ENCODE measurements around the gene EMP3. TPM values are rescaled to one million over a fixed set of nuclear protein-coding genes. Genes with fewer than 3 reads are reported as not detected.

Gene EMP3
- total RNA-seq, 2 experiments from 2014 or later, result 168 to 179 TPM

DNA sequence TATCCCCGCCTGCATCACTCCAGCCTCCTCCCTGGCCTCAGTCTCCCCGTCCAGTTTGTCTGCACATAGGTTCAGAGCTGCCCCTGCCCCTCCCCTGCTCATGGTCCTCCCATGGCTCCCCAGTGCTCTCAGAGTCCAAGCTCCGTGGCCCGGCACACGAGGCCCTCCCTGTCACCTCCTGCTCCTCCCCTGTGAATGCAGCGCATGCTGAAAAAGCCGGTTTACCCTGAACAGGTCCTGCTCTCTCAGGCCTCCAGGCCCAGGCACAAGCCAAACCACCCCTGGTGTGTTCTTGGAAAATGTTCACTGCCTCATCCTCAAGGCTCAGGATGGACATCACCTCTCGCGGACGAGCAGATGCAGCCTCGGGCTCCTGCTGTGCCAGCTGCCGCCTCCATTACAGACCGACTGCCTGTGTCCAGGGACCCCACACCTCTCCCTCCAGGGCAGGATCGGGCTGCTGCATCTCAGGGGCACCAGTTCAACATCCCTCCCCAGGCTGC, 13.0 kb downstream of the EMP3 start:
- no peak overlapping the region for H3K4me3 Mint-ChIP-seq

DNA sequence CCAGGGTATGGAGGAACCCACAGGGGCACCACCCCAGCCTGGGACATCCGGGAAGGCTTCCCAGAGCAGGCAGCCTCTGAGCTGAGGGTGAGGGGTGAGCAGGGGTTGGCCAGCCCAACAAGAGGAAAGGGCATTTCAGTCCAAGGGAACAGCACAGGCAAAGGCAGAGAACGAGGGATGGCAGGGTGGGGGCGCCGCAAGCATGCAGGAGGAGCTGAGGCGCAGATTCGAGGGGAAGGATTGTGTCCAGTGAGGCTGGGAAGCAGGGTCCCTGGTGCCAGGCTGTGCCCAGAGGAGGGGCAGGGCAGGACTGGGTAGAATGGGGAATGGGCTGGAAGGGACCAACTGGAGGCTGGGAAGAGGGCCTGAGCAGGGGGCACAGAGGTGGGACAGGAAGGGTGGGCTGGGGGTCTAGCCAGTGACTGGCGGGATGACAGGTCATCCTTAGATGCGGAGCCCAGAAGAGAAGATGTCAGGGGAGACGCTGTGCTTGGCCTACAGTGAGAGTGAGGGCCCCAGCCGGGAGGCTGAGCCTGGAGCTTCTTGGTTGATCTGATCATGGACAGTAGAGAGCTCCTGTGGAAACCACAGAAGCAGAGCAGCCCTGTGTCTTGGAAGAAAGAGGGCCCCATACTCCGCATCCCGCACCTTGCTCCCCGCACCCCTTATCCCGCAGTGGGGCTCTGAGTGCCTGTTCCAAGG, 13.6 kb downstream of the EMP3 start:
- POLR2A ChIA-PET, result no interaction called here
- CTCF ChIA-PET, result interaction anchor here (0.6 to 14.1 kb wide), 3 partner anchors 12 to 20 kb away, joined by 3 to 354 read pairs (median 4); partner anchors contain the start of gene EMP3
- Mint-ChIP-seq H3K27me3 (no peaks in the 10 kb centered on the region), H3K4me3 (no peak overlapping the region), H3K36me3 (no peaks in the 10 kb centered on the region), H3K9me3 (no peaks in the 10 kb centered on the region), H3K27ac (no peak overlapping the region), H3K4me1 (ENCODE audit: low read depth) (peaks cover 8% of the 10 kb centered on the region)
- no peak for DNase-seq
- intact Hi-C loops (cut with micrococcal nuclease), result loop anchor here (10.0 kb wide), 1 partner anchor 594 kb away; the partner anchor contains the start of gene NOP53

More for the DNA sequence above, 13.0 kb downstream of the EMP3 start:
- peaks cover 8% of the 10 kb centered on the region for H3K4me1 Mint-ChIP-seq (ENCODE audit: low read depth)
- intact Hi-C loops (cut with micrococcal nuclease), result loop anchor here (10.0 kb wide), 1 partner anchor 594 kb away; the partner anchor contains the start of gene NOP53
- no peaks in the 10 kb centered on the region for H3K36me3 Mint-ChIP-seq
- ChIA-PET CTCF (interaction anchor here (0.5 to 14.1 kb wide), 3 partner anchors 14 to 123 kb away, joined by 4 to 354 read pairs (median 5); partner anchors contain the start of gene EMP3), POLR2A (no interaction called here)
- H3K9me3 Mint-ChIP-seq, result no peaks in the 10 kb centered on the region
- DNase-seq, result no peak
- no peak overlapping the region for H3K27ac Mint-ChIP-seq
- H3K27me3 Mint-ChIP-seq, result no peaks in the 10 kb centered on the region

DNA sequence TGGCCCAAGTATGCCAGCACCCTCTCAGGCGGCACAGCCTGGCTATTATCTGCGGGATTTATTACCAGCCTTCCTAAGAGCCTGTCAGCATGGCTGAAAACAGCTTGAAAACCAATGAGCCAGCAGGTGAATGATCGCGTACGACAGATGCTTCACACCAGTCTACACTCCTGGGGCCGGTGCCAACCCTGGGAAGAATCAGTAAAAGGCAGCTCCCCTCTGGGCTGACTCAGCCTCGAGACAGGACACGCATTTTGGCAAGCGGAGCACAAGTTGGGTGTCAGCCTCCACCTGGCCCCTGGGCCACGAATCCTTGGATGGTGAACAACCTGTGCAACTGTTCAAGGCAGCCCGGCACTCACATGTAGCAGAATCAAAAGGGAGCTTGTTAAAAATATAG, 15.6 kb downstream of the EMP3 start:
- H3K9me3 Mint-ChIP-seq, result no peaks in the 10 kb centered on the region
- H3K4me3 Mint-ChIP-seq, result no peak overlapping the region
- no peak for DNase-seq
- intact Hi-C loops (cut with micrococcal nuclease), result no loop called here
- H3K36me3 Mint-ChIP-seq, result no peaks in the 10 kb centered on the region
- no peaks in the 10 kb centered on the region for H3K4me1 Mint-ChIP-seq (ENCODE audit: low read depth)
- POLR2A ChIA-PET, result no interaction called here
- CTCF ChIA-PET, result interaction anchor here (0.6 to 14.1 kb wide), 5 partner anchors 10 to 342 kb away, joined by 3 to 354 read pairs (median 5); partner anchors contain the start of gene EMP3
- H3K27ac Mint-ChIP-seq, result no peak overlapping the region
- H3K27me3 Mint-ChIP-seq, result no peaks in the 10 kb centered on the region

DNA sequence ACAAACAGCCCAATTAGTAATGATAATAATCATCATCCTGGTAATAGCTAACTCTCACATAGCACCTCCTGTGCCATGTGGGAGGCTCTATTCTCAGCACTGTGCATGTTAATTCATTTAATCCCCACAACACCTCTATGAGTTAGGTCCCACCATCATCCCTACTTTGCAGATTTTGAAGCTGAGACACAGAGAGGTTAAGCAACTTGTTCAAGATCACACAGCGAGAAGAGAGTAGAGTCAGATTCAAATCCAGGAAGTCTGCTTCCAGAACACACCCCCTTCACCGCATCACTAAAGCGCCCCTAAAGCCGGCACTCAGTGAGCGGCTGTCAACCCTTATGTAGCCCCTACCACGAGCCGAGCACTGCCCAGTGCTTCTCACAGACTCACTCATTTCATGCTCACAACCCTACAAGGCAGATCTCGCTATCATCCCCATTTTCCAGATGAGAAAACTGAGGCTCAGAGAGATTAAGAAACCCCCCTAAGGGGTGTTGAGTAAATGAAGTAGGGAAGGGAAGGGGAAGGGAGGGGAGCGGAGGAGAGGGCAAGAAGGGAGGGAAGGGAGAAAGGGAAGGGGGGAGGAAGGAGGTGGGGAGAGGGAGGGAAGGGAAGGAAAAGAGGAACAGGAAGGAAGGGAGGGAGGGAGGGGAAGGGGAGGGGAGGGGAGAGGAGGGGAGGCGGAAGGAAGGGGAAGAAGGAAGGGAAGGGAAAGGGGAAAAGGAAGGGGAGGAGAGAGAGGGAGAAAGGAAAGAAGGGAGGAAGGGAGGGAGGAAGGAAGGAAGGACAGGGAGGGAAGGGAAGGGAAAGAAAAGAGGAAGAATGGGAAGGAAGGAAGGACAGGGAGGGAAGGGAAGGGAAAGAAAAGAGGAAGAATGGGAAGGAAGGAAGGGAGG, 16.4 kb downstream of the EMP3 start:
- ChIA-PET CTCF (interaction anchor here (0.6 to 14.1 kb wide), 5 partner anchors 9 to 343 kb away, joined by 3 to 354 read pairs (median 5); partner anchors contain the start of gene EMP3), POLR2A (no interaction called here)
- Mint-ChIP-seq H3K9me3 (no peaks in the 10 kb centered on the region), H3K36me3 (no peaks in the 10 kb centered on the region), H3K4me1 (ENCODE audit: low read depth) (no peaks in the 10 kb centered on the region), H3K27ac (no peak overlapping the region), H3K27me3 (no peaks in the 10 kb centered on the region), H3K4me3 (no peak overlapping the region)
- DNase-seq, result no peak
- intact Hi-C loops (cut with micrococcal nuclease), result no loop called here

DNA sequence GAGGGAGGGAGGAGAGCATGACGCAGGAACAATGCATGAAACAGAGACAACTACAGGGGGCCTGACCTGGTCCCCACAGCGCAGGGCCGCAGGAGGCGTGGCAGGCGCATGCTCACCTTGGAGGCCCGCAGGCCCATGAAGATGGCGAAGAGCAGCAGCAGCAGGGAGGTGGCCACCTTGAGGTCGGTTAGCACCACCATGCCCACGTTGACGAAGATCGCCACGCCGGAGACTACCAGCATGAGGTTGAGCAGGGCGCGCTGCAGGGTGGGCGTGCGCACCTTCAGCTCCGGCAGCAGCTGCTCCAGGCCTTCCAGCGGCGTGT, 17.0 kb downstream of the EMP3 start:
- intact Hi-C loops (cut with micrococcal nuclease), result no loop called here
- no peak overlapping the region for H3K4me3 Mint-ChIP-seq
- no peaks in the 10 kb centered on the region for H3K4me1 Mint-ChIP-seq (ENCODE audit: low read depth)
- POLR2A ChIA-PET, result no interaction called here
- no peaks in the 10 kb centered on the region for H3K36me3 Mint-ChIP-seq
- H3K27me3 Mint-ChIP-seq, result no peaks in the 10 kb centered on the region
- H3K9me3 Mint-ChIP-seq, result no peaks in the 10 kb centered on the region
- no peak overlapping the region for H3K27ac Mint-ChIP-seq
- DNase-seq, result no peak
- CTCF ChIA-PET, result no interaction called here

DNA sequence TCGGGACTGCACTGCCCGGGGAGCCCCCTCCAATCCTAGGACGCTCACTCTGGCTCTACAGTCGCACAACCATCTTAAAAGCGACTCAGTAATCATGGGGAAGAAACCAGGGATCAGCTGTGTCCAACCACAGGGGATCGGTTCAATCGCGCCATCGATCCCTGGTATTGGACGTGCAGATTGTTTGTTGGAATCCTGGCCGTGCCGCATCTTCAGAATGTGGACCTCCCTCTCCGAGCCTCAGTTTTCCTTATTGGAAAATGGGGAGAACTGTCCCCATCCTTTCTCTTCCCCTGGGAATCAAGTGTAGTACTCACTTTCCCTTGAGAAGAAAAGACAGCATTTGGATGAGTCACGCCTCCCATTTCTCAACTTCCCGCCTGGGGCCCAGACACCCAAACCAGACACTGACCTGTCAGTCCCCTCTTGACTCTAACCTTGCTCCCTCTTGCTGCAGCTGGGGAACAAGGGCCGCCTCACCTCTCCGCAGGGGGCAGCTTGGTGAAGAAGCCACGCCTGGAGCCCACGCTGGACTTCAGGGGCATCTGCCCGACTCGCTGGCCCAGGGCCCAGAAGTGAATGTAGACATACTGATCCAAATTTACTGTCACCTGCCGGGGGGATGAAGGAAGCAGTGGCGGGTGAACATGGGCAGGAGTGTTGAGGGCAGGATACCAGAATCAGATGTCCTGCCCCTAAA, 17.6 kb downstream of the EMP3 start:
- intact Hi-C loops (cut with micrococcal nuclease), result no loop called here
- CTCF ChIA-PET, result interaction anchor here (1.5 kb wide), 1 partner anchor 9 kb away, joined by 3 read pairs; no protein-coding TSS in a partner anchor
- POLR2A ChIA-PET, result no interaction called here
- Mint-ChIP-seq H3K4me3 (no peak overlapping the region), H3K36me3 (no peaks in the 10 kb centered on the region), H3K9me3 (no peaks in the 10 kb centered on the region), H3K27ac (no peak overlapping the region), H3K27me3 (no peaks in the 10 kb centered on the region), H3K4me1 (ENCODE audit: low read depth) (no peaks in the 10 kb centered on the region)
- DNase-seq, result no peak

DNA sequence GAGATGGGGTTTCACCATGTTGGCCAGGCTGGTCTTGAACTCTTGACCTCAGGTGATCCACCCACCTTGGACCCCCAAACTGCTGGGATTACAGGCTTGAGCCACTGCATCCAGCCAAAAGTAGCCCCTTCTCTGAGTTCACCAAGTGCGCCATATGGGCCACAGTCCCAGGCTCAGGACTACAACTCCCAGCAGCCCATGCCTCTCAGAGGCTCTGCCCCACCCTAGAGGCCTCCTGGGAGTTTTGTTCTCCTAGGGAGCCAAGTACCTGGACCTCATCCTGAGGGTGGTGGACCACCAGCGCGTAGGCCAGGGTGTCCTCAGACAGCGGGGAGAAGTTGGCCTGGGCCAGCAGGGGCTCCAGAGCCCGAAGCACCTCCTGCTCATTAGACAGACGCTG, 19.5 kb downstream of the EMP3 start:
- no peak for DNase-seq
- intact Hi-C loops (cut with micrococcal nuclease), result no loop called here

DNA sequence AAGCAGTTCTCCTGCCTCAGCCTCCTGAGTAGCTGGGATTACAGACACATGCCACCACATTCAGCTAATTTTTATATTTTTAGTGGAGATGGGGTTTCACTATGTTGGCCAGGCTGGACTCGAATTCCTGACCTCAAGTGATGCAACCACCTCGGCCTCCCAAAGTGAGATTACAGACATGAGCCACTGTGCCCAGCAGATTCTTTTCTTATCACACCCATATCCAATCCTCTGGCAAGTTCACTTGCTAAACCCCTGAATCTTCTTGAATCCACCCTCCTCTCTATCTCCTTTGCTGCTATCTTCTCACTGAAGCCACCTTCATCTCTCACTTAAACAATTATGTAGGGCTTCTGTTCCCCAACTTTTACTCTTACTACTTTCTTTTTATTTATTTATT, 20.8 kb downstream of the EMP3 start:
- no peak for DNase-seq
- H3K4me3 Mint-ChIP-seq, result no peak overlapping the region
- H3K27ac Mint-ChIP-seq, result no peak overlapping the region
- peaks cover 2% of the 10 kb centered on the region for H3K4me1 Mint-ChIP-seq (ENCODE audit: low read depth)
- no peaks in the 10 kb centered on the region for H3K9me3 Mint-ChIP-seq
- H3K36me3 Mint-ChIP-seq, result peaks cover 3% of the 10 kb centered on the region
- no peaks in the 10 kb centered on the region for H3K27me3 Mint-ChIP-seq
- ChIA-PET POLR2A (no interaction called here), CTCF (interaction anchor here (1.3 to 1.8 kb wide), 2 partner anchors 12 to 45 kb away, joined by 4 read pairs; partner anchors contain the start of gene KDELR1)
- intact Hi-C loops (cut with micrococcal nuclease), result no loop called here

More for the DNA sequence above, 19.5 kb downstream of the EMP3 start:
- Mint-ChIP-seq H3K27ac (no peak overlapping the region), H3K4me1 (ENCODE audit: low read depth) (no peaks in the 10 kb centered on the region), H3K4me3 (no peak overlapping the region), H3K36me3 (peaks cover 3% of the 10 kb centered on the region), H3K9me3 (no peaks in the 10 kb centered on the region), H3K27me3 (no peaks in the 10 kb centered on the region)
- ChIA-PET POLR2A (no interaction called here), CTCF (interaction anchor here (1.5 to 1.8 kb wide), 2 partner anchors 11 kb away, joined by 3 to 4 read pairs; no protein-coding TSS in a partner anchor)

DNA sequence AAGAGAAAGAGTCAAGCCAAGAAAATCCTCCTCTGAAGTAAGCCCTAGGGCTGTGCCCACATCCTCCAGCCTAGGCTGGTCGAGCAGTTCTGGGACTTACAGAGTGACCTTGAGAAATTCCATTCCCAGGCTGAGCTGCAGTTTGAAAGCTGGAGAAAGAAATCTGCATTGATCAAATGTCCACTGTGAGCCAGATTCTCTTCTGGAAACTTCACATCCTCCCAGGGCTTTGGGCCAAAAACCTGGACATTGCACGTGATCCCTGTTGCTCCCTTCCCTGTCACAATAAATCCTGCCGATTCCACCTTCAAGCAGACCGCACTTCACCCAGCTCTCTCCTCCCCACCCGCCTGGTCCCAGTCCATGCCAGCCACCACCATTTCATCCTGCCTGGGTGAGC, 22.7 kb downstream of the EMP3 start:
- no peak for DNase-seq
- no peaks in the 10 kb centered on the region for H3K27me3 Mint-ChIP-seq
- intact Hi-C loops (cut with micrococcal nuclease), result no loop called here
- CTCF ChIA-PET, result interaction anchor here (0.7 to 1.0 kb wide), 3 partner anchors 8 to 43 kb away, joined by 3 to 4 read pairs (median 3); partner anchors contain the start of gene KDELR1
- POLR2A ChIA-PET, result no interaction called here
- peaks cover 4% of the 10 kb centered on the region for H3K4me1 Mint-ChIP-seq (ENCODE audit: low read depth)
- H3K27ac Mint-ChIP-seq, result no peak overlapping the region
- H3K36me3 Mint-ChIP-seq, result peaks cover 3% of the 10 kb centered on the region
- H3K4me3 Mint-ChIP-seq, result no peak overlapping the region
- H3K9me3 Mint-ChIP-seq, result no peaks in the 10 kb centered on the region

DNA sequence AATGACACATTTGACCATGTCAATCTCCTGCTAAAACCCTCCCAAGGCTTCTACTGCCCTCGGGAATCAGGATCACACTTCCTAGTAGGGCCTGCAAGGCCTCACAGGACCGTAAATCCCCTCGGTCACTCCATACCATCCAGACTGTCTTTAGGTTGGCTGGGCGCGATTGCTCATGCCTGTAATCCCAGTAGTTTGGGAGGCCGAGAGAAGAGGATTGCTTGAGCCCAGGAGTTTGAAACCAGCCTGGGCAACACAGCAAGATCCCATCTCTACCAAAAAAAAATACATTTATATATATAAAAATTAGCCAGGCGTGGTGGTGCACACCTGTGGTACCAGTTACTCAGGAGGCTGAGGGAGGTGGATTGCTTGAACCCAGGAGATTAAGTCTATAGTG, 23.4 kb downstream of the EMP3 start:
- Mint-ChIP-seq H3K9me3 (no peaks in the 10 kb centered on the region), H3K27me3 (no peaks in the 10 kb centered on the region), H3K36me3 (peaks cover 3% of the 10 kb centered on the region), H3K4me1 (ENCODE audit: low read depth) (peaks cover 4% of the 10 kb centered on the region), H3K27ac (no peak overlapping the region), H3K4me3 (no peak overlapping the region)
- intact Hi-C loops (cut with micrococcal nuclease), result no loop called here
- POLR2A ChIA-PET, result no interaction called here
- no peak for DNase-seq
- CTCF ChIA-PET, result no interaction called here

DNA sequence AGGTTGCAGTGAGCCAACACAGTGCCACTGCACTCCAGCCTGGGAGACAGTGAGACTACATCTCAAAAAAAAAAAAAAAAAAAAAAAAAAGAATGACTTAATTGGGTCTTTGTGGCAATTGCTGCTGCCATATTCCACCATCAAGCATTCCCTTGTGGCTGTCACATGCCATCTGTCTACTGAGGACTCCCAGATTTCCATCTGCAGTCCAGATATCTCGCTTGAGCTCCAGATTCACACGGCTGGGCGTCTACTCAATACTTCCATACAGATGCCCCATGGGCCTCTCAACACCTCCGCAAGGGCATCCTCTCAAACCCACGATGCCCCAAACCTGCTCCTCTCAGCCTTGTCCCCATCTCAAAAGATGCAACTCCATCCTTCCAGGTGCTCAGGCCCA, 25.5 kb downstream of the EMP3 start:
- ChIA-PET POLR2A (interaction anchor here (1.0 kb wide), 1 partner anchor 41 kb away, joined by 3 read pairs; the partner anchor contains the start of gene KDELR1), CTCF (interaction anchor here (0.5 to 2.3 kb wide), 14 partner anchors 9 to 257 kb away, joined by 3 to 19 read pairs (median 4); partner anchors contain the start of genes KDELR1, SYNGR4 and TMEM143)
- Mint-ChIP-seq H3K27ac (no peak overlapping the region), H3K36me3 (peaks cover 3% of the 10 kb centered on the region), H3K9me3 (no peaks in the 10 kb centered on the region), H3K4me1 (ENCODE audit: low read depth) (peaks cover 4% of the 10 kb centered on the region), H3K4me3 (no peak overlapping the region), H3K27me3 (no peaks in the 10 kb centered on the region)
- no peak for DNase-seq
- intact Hi-C loops (cut with micrococcal nuclease), result no loop called here
